GM19238 (cell line): Measurements from ENCODE around the gene RAB8B.

Experiments used
- DNase-seq: peaks from one replicate; pipeline ENCODE4 v3.0.0; 2011; ENCODE audit warnings: low spot score; ENCODE audit not compliant: insufficient read length

The RAB8B gene

DNA sequence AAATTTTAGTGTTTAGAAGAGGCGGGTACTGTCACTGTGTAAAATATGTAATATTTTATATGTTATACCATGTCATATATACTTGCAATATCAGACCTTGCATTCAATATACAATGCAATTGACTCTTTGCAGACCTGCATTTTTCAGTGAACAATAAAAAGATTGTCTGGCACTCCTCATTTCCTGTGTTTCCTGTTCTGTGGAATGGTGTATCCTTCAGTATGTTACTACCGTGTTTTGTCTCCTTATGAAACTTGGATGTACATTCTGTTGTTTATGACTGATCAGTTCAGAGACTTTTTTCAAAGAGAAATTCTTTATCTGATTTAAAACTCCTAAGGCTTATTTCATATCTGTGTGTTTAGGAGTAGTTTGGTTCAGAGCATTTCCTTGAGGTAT, 119.5 kb downstream of the RAB8B start:
- DNase-seq: no peak

DNA sequence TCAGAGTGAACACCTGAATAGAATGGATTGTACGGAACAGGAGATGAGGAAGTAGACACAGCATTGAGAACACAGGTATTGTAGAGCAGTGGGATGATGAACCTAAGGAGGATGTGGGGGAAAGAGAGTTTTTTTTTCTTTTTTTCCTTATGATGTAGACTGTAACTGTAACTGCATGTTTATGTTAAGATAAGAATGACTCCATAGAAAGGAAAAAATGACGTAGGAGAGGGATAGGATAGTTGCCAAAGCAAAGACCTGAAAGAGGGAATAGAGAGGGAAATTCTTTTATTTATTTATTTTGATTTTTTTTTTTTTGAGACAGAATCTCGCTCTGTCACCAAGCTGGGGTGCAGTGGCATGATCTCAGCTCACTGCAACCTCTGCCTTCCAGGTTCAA, 121.2 kb downstream of the RAB8B start:
- DNase-seq: no peak

DNA sequence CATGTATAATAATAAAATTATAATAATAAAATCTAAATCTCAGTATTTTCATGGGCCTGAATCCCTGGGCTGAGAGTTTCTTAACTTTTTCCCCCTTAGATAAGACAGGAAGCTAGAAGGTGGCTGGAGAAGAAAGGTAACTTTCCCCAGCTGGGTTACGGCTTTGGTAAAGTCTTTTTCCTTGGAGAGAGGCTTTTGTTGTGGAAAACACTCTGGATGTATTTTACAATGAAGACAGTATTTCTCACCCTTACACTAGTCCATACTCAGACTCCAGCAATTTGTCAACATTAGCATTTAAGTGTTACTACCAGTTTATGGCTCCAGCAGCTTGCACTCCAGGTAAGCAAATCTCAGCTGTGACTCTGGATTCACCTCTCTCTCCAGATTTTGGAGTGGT, 122.9 kb downstream of the RAB8B start:
- no peak for DNase-seq

DNA sequence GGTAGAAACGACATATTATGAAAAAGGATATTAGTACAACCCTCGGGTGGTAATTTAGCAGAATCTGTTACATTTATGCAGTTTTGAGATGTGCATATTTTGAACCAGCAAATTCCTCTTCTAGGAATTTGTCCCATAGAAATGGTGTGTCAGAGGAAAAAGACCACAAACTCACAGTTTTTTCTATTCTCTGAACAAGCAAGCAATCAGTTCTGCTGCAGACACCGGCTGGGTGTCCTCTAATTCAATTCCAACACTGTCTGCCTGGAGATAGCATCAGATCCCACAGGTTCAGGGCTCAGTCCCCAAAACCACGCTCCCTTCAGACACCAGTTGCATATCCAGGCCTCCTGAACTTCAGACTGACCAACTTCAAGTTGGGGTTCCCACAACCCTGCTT, 124.4 kb downstream of the RAB8B start:
- DNase-seq: no peak

DNA sequence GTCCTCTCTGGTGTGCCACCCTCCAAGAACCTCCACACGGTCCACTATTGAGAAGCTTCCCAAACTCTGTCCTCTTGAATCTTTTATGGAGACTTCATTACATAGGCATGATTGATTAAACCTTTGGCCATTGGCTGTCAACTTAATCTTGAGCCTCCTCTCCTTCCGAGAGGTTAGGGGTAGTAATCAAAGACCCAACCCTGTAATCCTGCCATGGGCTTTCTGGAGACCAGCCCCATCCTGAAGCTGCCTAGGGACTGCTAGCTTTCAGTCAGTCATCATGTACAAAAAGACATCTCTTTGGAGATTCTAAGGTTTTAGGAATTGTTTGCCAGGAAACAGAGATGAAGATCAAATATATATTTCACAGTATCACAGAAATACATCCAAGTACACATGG, 125.0 kb downstream of the RAB8B start:
- no peak for DNase-seq
